Activated CD8-positive, alpha-beta memory T cell treated with anti-CD3 and anti-CD28 coated beads, Interleukin-2, amount 50 U/mL, for 4 hours (primary cell): ENCODE results near the gene RAB11FIP3.

Source experiments
- DNase-seq: peaks from one replicate; pipeline ENCODE4 v3.0.0-alpha.2; 2020

The RAB11FIP3 gene

GRCh38 chr16:557463-558297 lies 132.2 kb downstream of the RAB11FIP3 start:
- DNase-seq: no peak

- DNase-seq: no peak
Measured at GRCh38 chr16:558298-559020, 133.0 kb downstream of the RAB11FIP3 start.

GRCh38 chr16:559021-559380 lies 133.6 kb downstream of the RAB11FIP3 start:
- DNase-seq: no peak

- no peak for DNase-seq
Measured at GRCh38 chr16:559411-560203, 134.2 kb downstream of the RAB11FIP3 start.

GRCh38 chr16:560204-560700 lies 134.8 kb downstream of the RAB11FIP3 start, which contains the start of gene PRR35:
PRR35 (plus strand) TSS chr16:560394; CDS start chr16:563295, 2,901 bp downstream.
- no peak for DNase-seq

GRCh38 chr16:560701-561412 lies 135.4 kb downstream of the RAB11FIP3 start:
- DNase-seq: no peak

GRCh38 chr16:561413-561794 lies 136.0 kb downstream of the RAB11FIP3 start:
- DNase-seq: no peak

- DNase-seq: no peak
Measured at GRCh38 chr16:561957-562938, 136.8 kb downstream of the RAB11FIP3 start.

GRCh38 chr16:563072-563644 lies 137.7 kb downstream of the RAB11FIP3 start:
- DNase-seq: no peak

GRCh38 chr16:564690-565418 lies 139.4 kb downstream of the RAB11FIP3 start:
- DNase-seq: no peak

GRCh38 chr16:565419-566330 lies 140.2 kb downstream of the RAB11FIP3 start:
- no peak for DNase-seq

GRCh38 chr16:566475-567372 lies 141.3 kb downstream of the RAB11FIP3 start, which contains the start of gene NHLRC4:
NHLRC4 (plus strand) TSS chr16:567005; CDS start chr16:568048, 1,043 bp downstream.
- DNase-seq: peak; percentile 33

GRCh38 chr16:567373-568256 lies 142.2 kb downstream of the RAB11FIP3 start:
- no peak for DNase-seq

- no peak for DNase-seq
Measured at GRCh38 chr16:568401-569258, 143.2 kb downstream of the RAB11FIP3 start.

GRCh38 chr16:569445-570254 lies 144.2 kb downstream of the RAB11FIP3 start, which contains the start of gene PIGQ:
PIGQ (plus strand) TSS chr16:569968; CDS start chr16:574075, 4,107 bp downstream.
- peak; percentile 64 for DNase-seq
